Measurements from ENCODE around the gene PMM2.

PMM2 gene

GRCh38 chr16:8806272-8806983 is 8.8 kb downstream of the PMM2 start:
- Histone ChIP-seq H3K27me3 (ENCODE audit: control insufficient read depth, insufficient read depth, low read length) (no peaks in the 10 kb centered on the region), H3K4me3 (ENCODE audit: low read length) (no peak overlapping the region), H3K36me3 (ENCODE audit: control insufficient read depth, low read depth, low read length) (peaks cover 88% of the 10 kb centered on the region), H3K9me3 (ENCODE audit: control insufficient read depth, low read depth, low read length) (no peaks in the 10 kb centered on the region), H3K4me1 (ENCODE audit: control insufficient read depth, low read depth, low read length) (no peaks in the 10 kb centered on the region), H3K9ac (ENCODE audit: low read length) (no peak overlapping the region), H3K27ac (ENCODE audit: low read length) (no peak overlapping the region)

- H3K27me3 ChIP-seq (ENCODE audit: control insufficient read depth, insufficient read depth, low read length), result no peaks in the 10 kb centered on the region
- no peak overlapping the region for H3K27ac ChIP-seq (ENCODE audit: low read length)
- no peak overlapping the region for H3K4me3 ChIP-seq (ENCODE audit: low read length)
- no peaks in the 10 kb centered on the region for H3K9me3 ChIP-seq (ENCODE audit: control insufficient read depth, low read depth, low read length)
- no peak overlapping the region for H3K9ac ChIP-seq (ENCODE audit: low read length)
- H3K36me3 ChIP-seq (ENCODE audit: control insufficient read depth, low read depth, low read length), result peaks cover 89% of the 10 kb centered on the region
- no peaks in the 10 kb centered on the region for H3K4me1 ChIP-seq (ENCODE audit: control insufficient read depth, low read depth, low read length)
Measured at GRCh38 chr16:8807189-8807588, 9.6 kb downstream of the PMM2 start.

GRCh38 chr16:8808009-8808408 is 10.4 kb downstream of the PMM2 start:
- Histone ChIP-seq H3K9me3 (ENCODE audit: control insufficient read depth, low read depth, low read length) (no peaks in the 10 kb centered on the region), H3K4me1 (ENCODE audit: control insufficient read depth, low read depth, low read length) (no peaks in the 10 kb centered on the region), H3K27ac (ENCODE audit: low read length) (no peak overlapping the region), H3K27me3 (ENCODE audit: control insufficient read depth, insufficient read depth, low read length) (no peaks in the 10 kb centered on the region), H3K9ac (ENCODE audit: low read length) (no peak overlapping the region), H3K36me3 (ENCODE audit: control insufficient read depth, low read depth, low read length) (peaks cover 89% of the 10 kb centered on the region), H3K4me3 (ENCODE audit: low read length) (no peak overlapping the region)

GRCh38 chr16:8808613-8809353 is 11.1 kb downstream of the PMM2 start:
- H3K27me3 ChIP-seq (ENCODE audit: control insufficient read depth, insufficient read depth, low read length), result no peaks in the 10 kb centered on the region
- no peaks in the 10 kb centered on the region for H3K4me1 ChIP-seq (ENCODE audit: control insufficient read depth, low read depth, low read length)
- H3K4me3 ChIP-seq (ENCODE audit: low read length), result no peak overlapping the region
- H3K36me3 ChIP-seq (ENCODE audit: control insufficient read depth, low read depth, low read length), result peaks cover 92% of the 10 kb centered on the region
- H3K27ac ChIP-seq (ENCODE audit: low read length), result no peak overlapping the region
- H3K9ac ChIP-seq (ENCODE audit: low read length), result no peak overlapping the region
- no peaks in the 10 kb centered on the region for H3K9me3 ChIP-seq (ENCODE audit: control insufficient read depth, low read depth, low read length)

GRCh38 chr16:8812162-8812843 is 14.7 kb downstream of the PMM2 start:
- Histone ChIP-seq H3K4me3 (ENCODE audit: low read length) (no peak overlapping the region), H3K36me3 (ENCODE audit: control insufficient read depth, low read depth, low read length) (peaks cover 91% of the 10 kb centered on the region), H3K9me3 (ENCODE audit: control insufficient read depth, low read depth, low read length) (no peaks in the 10 kb centered on the region), H3K27me3 (ENCODE audit: control insufficient read depth, insufficient read depth, low read length) (no peaks in the 10 kb centered on the region), H3K27ac (ENCODE audit: low read length) (no peak overlapping the region), H3K4me1 (ENCODE audit: control insufficient read depth, low read depth, low read length) (no peaks in the 10 kb centered on the region), H3K9ac (ENCODE audit: low read length) (no peak overlapping the region)

GRCh38 chr16:8814095-8814806 is 16.6 kb downstream of the PMM2 start:
- H3K4me1 ChIP-seq (ENCODE audit: control insufficient read depth, low read depth, low read length), result no peaks in the 10 kb centered on the region
- H3K27me3 ChIP-seq (ENCODE audit: control insufficient read depth, insufficient read depth, low read length), result no peaks in the 10 kb centered on the region
- no peaks in the 10 kb centered on the region for H3K9me3 ChIP-seq (ENCODE audit: control insufficient read depth, low read depth, low read length)
- peaks cover 85% of the 10 kb centered on the region for H3K36me3 ChIP-seq (ENCODE audit: control insufficient read depth, low read depth, low read length)
- no peak overlapping the region for H3K9ac ChIP-seq (ENCODE audit: low read length)
- H3K27ac ChIP-seq (ENCODE audit: low read length), result no peak overlapping the region
- H3K4me3 ChIP-seq (ENCODE audit: low read length), result no peak overlapping the region

- Histone ChIP-seq H3K4me1 (ENCODE audit: control insufficient read depth, low read depth, low read length) (peaks cover 1% of the 10 kb centered on the region), H3K27me3 (ENCODE audit: control insufficient read depth, insufficient read depth, low read length) (no peaks in the 10 kb centered on the region), H3K9ac (ENCODE audit: low read length) (no peak overlapping the region), H3K27ac (ENCODE audit: low read length) (no peak overlapping the region), H3K4me3 (ENCODE audit: low read length) (no peak overlapping the region), H3K36me3 (ENCODE audit: control insufficient read depth, low read depth, low read length) (peaks cover 64% of the 10 kb centered on the region), H3K9me3 (ENCODE audit: control insufficient read depth, low read depth, low read length) (no peaks in the 10 kb centered on the region)
Measured at GRCh38 chr16:8816967-8817655, 19.5 kb downstream of the PMM2 start.

- no peaks in the 10 kb centered on the region for H3K27me3 ChIP-seq (ENCODE audit: control insufficient read depth, insufficient read depth, low read length)
- no peak overlapping the region for H3K9ac ChIP-seq (ENCODE audit: low read length)
- peaks cover 50% of the 10 kb centered on the region for H3K36me3 ChIP-seq (ENCODE audit: control insufficient read depth, low read depth, low read length)
- H3K9me3 ChIP-seq (ENCODE audit: control insufficient read depth, low read depth, low read length), result no peaks in the 10 kb centered on the region
- peaks cover 9% of the 10 kb centered on the region for H3K4me1 ChIP-seq (ENCODE audit: control insufficient read depth, low read depth, low read length)
- H3K27ac ChIP-seq (ENCODE audit: low read length), result no peak overlapping the region
- no peak overlapping the region for H3K4me3 ChIP-seq (ENCODE audit: low read length)
Measured at GRCh38 chr16:8818504-8819270, 21.0 kb downstream of the PMM2 start.

GRCh38 chr16:8819411-8820034 is 21.9 kb downstream of the PMM2 start:
- peaks cover 50% of the 10 kb centered on the region for H3K36me3 ChIP-seq (ENCODE audit: control insufficient read depth, low read depth, low read length)
- H3K9ac ChIP-seq (ENCODE audit: low read length), result no peak overlapping the region
- H3K27me3 ChIP-seq (ENCODE audit: control insufficient read depth, insufficient read depth, low read length), result no peaks in the 10 kb centered on the region
- H3K9me3 ChIP-seq (ENCODE audit: control insufficient read depth, low read depth, low read length), result no peaks in the 10 kb centered on the region
- H3K27ac ChIP-seq (ENCODE audit: low read length), result no peak overlapping the region
- H3K4me1 ChIP-seq (ENCODE audit: control insufficient read depth, low read depth, low read length), result peaks cover 9% of the 10 kb centered on the region
- H3K4me3 ChIP-seq (ENCODE audit: low read length), result no peak overlapping the region

GRCh38 chr16:8822403-8822802 is 24.8 kb downstream of the PMM2 start:
- H3K4me1 ChIP-seq (ENCODE audit: control insufficient read depth, low read depth, low read length), result peaks cover 9% of the 10 kb centered on the region
- no peak overlapping the region for H3K9ac ChIP-seq (ENCODE audit: low read length)
- no peaks in the 10 kb centered on the region for H3K27me3 ChIP-seq (ENCODE audit: control insufficient read depth, insufficient read depth, low read length)
- H3K27ac ChIP-seq (ENCODE audit: low read length), result no peak overlapping the region
- no peaks in the 10 kb centered on the region for H3K9me3 ChIP-seq (ENCODE audit: control insufficient read depth, low read depth, low read length)
- H3K4me3 ChIP-seq (ENCODE audit: low read length), result no peak overlapping the region
- H3K36me3 ChIP-seq (ENCODE audit: control insufficient read depth, low read depth, low read length), result peaks cover 34% of the 10 kb centered on the region
